ENCODE measurements around the gene TATDN2. TPM values are rescaled to one million over a fixed set of nuclear protein-coding genes. Genes with fewer than 3 reads are reported as not detected.
"Not testable (repeated sequence)": the region's sequence is repeated elsewhere in the genome, so short reads cannot be mapped to it uniquely, and the experiment has no call there.

TATDN2 gene
- total RNA-seq, 5 donors from 2014 or later (not counting 1 experiment from before 2014, with no cell fraction given), result 58.9 to 82.3 (median 79.9) TPM

- Mint-ChIP-seq H3K9me3 (no peaks in the 10 kb centered on the region), H3K27ac (peak overlapping the region; percentile 94 to 97), H3K4me3 (peak overlapping the region in 1 of 3 donors; percentile 81), H3K27me3 (no peaks in the 10 kb centered on the region), H3K36me3 (peaks cover 54% of the 10 kb centered on the region), H3K4me1 (peaks cover 77 to 80% (median 78%) of the 10 kb centered on the region in 3 donors)
- no peaks in the 10 kb centered on the region for H3K9me3 ChIP-seq
- peaks cover 0 to 44% of the 10 kb centered on the region in 2 donors for H3K36me3 ChIP-seq (ENCODE audit: control insufficient read depth in 2 of 2, extremely low read depth in 1 of 2, insufficient read depth in 1 of 2, low read length in 1 of 2)
- no peak for DNase-seq
- WGBS (ENCODE audit: insufficient coverage), result 100% methylated on average over 1 of the region's 4 CpGs
- peak overlapping the region; percentile 27 for H3K27ac ChIP-seq (ENCODE audit: low read length)
- no peaks in the 10 kb centered on the region for H3K27me3 ChIP-seq (replicated peaks in 1 of 2; ENCODE audit: control insufficient read depth in 2 of 2, extremely low read depth in 1 of 2, insufficient read depth in 2 of 2, low read length in 1 of 2)
- POLR2A ChIA-PET, result interaction anchor here (0.6 to 0.7 kb wide), 5 partner anchors 71 to 1906 kb away, joined by 5 to 13 read pairs (median 7); no protein-coding TSS in a partner anchor
- CTCF ChIA-PET, result interaction anchor here (0.5 to 1.5 kb wide), 5 partner anchors 20 to 236 kb away, joined by 3 to 5 read pairs (median 3); partner anchors contain the start of gene FANCD2 (in 1 of the 2)
- ATAC-seq (replicated peaks in 1 of 4), result no peak
- no peak overlapping the region for H3K4me3 ChIP-seq (ENCODE audit: control insufficient read depth in 1 of 2, extremely low read depth in 1 of 2, low read length in 1 of 2)
- peaks cover 20 to 57% of the 10 kb centered on the region in 2 experiments for H3K4me1 ChIP-seq (ENCODE audit: control insufficient read depth in 1 of 2, extremely low read depth in 1 of 2, insufficient read depth in 2 of 2, low read length in 2 of 2)
These were observed 13.8 kb downstream of the TATDN2 start for GRCh38 chr3:10262027-10262426.

GRCh38 chr3:10263646-10264363 is 15.5 kb downstream of the TATDN2 start:
- Mint-ChIP-seq H3K36me3 (peaks cover 68% of the 10 kb centered on the region), H3K27me3 (no peaks in the 10 kb centered on the region), H3K4me1 (peaks cover 86 to 90% (median 87%) of the 10 kb centered on the region in 3 donors), H3K4me3 (peak overlapping the region; percentile 64 to 81 (median 78)), H3K27ac (peak overlapping the region; percentile 94 to 97), H3K9me3 (no peaks in the 10 kb centered on the region)
- Histone ChIP-seq H3K9me3 (no peaks in the 10 kb centered on the region), H3K4me1 (ENCODE audit: control insufficient read depth in 1 of 2, extremely low read depth in 1 of 2, insufficient read depth in 2 of 2, low read length in 2 of 2) (peaks cover 28 to 57% of the 10 kb centered on the region in 2 experiments), H3K4me3 (ENCODE audit: control insufficient read depth in 1 of 2, extremely low read depth in 1 of 2, low read length in 1 of 2) (peak overlapping the region; percentile 11 to 23), H3K36me3 (ENCODE audit: control insufficient read depth in 2 of 2, extremely low read depth in 1 of 2, insufficient read depth in 1 of 2, low read length in 1 of 2) (peaks cover 0 to 53% of the 10 kb centered on the region in 2 donors), H3K27me3 (replicated peaks in 1 of 2; ENCODE audit: control insufficient read depth in 2 of 2, extremely low read depth in 1 of 2, insufficient read depth in 2 of 2, low read length in 1 of 2) (no peaks in the 10 kb centered on the region), H3K27ac (ENCODE audit: low read length) (peak overlapping the region; percentile 40)
- ATAC-seq (replicated peaks in 1 of 4) (peak; percentile 95 to 97 (median 96)), DNase-seq (peak; percentile 32 to 79 (median 64))
- CTCF ChIA-PET, result interaction anchor here (0.5 to 2.3 kb wide), 22 partner anchors 8 to 721 kb away, joined by 3 to 20 read pairs (median 4); partner anchors contain the start of genes ARPC4 (in 1 of the 2), BRK1 (in 1 of the 2), IRAK2 (in 1 of the 2) and RPUSD3 (in 1 of the 2)
- WGBS (ENCODE audit: insufficient coverage), result 38% methylated on average over 3 of the region's 12 CpGs
- POLR2A ChIA-PET, result interaction anchor here (0.5 to 0.7 kb wide), 9 partner anchors 13 to 298 kb away, joined by 3 to 9 read pairs (median 4); no protein-coding TSS in a partner anchor

- Mint-ChIP-seq H3K36me3 (peaks cover 57% of the 10 kb centered on the region), H3K9me3 (no peaks in the 10 kb centered on the region), H3K4me1 (peaks cover 81 to 85% (median 84%) of the 10 kb centered on the region in 3 donors), H3K4me3 (peak overlapping the region; percentile 17 to 42 (median 29)), H3K27me3 (no peaks in the 10 kb centered on the region), H3K27ac (peak overlapping the region; percentile 67 to 77)
- no CpG with 5 or more reads among the region's 2 CpGs for WGBS (ENCODE audit: insufficient coverage)
- Histone ChIP-seq H3K4me3 (ENCODE audit: control insufficient read depth in 1 of 2, extremely low read depth in 1 of 2, low read length in 1 of 2) (no peak overlapping the region), H3K27ac (ENCODE audit: low read length) (no peak overlapping the region), H3K9me3 (no peaks in the 10 kb centered on the region), H3K27me3 (replicated peaks in 1 of 2; ENCODE audit: control insufficient read depth in 2 of 2, extremely low read depth in 1 of 2, insufficient read depth in 2 of 2, low read length in 1 of 2) (no peaks in the 10 kb centered on the region), H3K36me3 (ENCODE audit: control insufficient read depth in 2 of 2, extremely low read depth in 1 of 2, insufficient read depth in 1 of 2, low read length in 1 of 2) (peaks cover 0 to 56% of the 10 kb centered on the region in 2 donors), H3K4me1 (ENCODE audit: control insufficient read depth in 1 of 2, extremely low read depth in 1 of 2, insufficient read depth in 2 of 2, low read length in 2 of 2) (peaks cover 28 to 57% of the 10 kb centered on the region in 2 experiments)
- ChIA-PET POLR2A (interaction anchor here in 1 of 2 donors (0.6 to 0.7 kb wide), 2 partner anchors 15 to 22 kb away, joined by 5 to 9 read pairs; no protein-coding TSS in a partner anchor), CTCF (interaction anchor here in 1 of 2 donors (0.7 kb wide), 1 partner anchor 66 kb away, joined by 8 read pairs; no protein-coding TSS in a partner anchor)
- no peak for ATAC-seq (replicated peaks in 1 of 4)
- DNase-seq, result no peak
These were observed 17.6 kb downstream of the TATDN2 start for GRCh38 chr3:10265833-10266232.

- POLR2A ChIA-PET; H3K4me3 ChIP-seq (ENCODE audit: control insufficient read depth in 1 of 2, extremely low read depth in 1 of 2, low read length in 1 of 2); H3K27me3 Mint-ChIP-seq; H3K9me3 ChIP-seq; CTCF ChIA-PET; ATAC-seq (replicated peaks in 1 of 4); DNase-seq; H3K27me3 ChIP-seq (replicated peaks in 1 of 2; ENCODE audit: control insufficient read depth in 2 of 2, extremely low read depth in 1 of 2, insufficient read depth in 2 of 2, low read length in 1 of 2); H3K9me3 Mint-ChIP-seq; H3K27ac ChIP-seq (ENCODE audit: low read length): not testable (repeated sequence)
- Histone ChIP-seq H3K36me3 (ENCODE audit: control insufficient read depth in 2 of 2, extremely low read depth in 1 of 2, insufficient read depth in 1 of 2, low read length in 1 of 2) (peaks cover 0 to 61% of the 10 kb centered on the region in 2 donors), H3K4me1 (ENCODE audit: control insufficient read depth in 1 of 2, extremely low read depth in 1 of 2, insufficient read depth in 2 of 2, low read length in 2 of 2) (peaks cover 28 to 58% of the 10 kb centered on the region in 2 experiments)
- WGBS (ENCODE audit: insufficient coverage), result 83% methylated on average over 1 of the region's 7 CpGs
- H3K4me3 Mint-ChIP-seq, result peak overlapping the region in 1 of 3 donors; percentile 31
- H3K27ac Mint-ChIP-seq, result peak overlapping the region in 1 of 2 donors; percentile 15
- H3K4me1 Mint-ChIP-seq, result peaks cover 75 to 82% (median 80%) of the 10 kb centered on the region in 3 donors
- H3K36me3 Mint-ChIP-seq, result peaks cover 56% of the 10 kb centered on the region
These were observed 18.7 kb downstream of the TATDN2 start for GRCh38 chr3:10266936-10267335.

GRCh38 chr3:10268116-10268515 is 19.9 kb downstream of the TATDN2 start:
- Histone ChIP-seq H3K4me3 (ENCODE audit: control insufficient read depth in 1 of 2, extremely low read depth in 1 of 2, low read length in 1 of 2) (no peak overlapping the region), H3K27me3 (replicated peaks in 1 of 2; ENCODE audit: control insufficient read depth in 2 of 2, extremely low read depth in 1 of 2, insufficient read depth in 2 of 2, low read length in 1 of 2) (no peaks in the 10 kb centered on the region), H3K27ac (ENCODE audit: low read length) (no peak overlapping the region), H3K4me1 (ENCODE audit: control insufficient read depth in 1 of 2, extremely low read depth in 1 of 2, insufficient read depth in 2 of 2, low read length in 2 of 2) (peaks cover 32 to 59% of the 10 kb centered on the region in 2 experiments), H3K36me3 (ENCODE audit: control insufficient read depth in 2 of 2, extremely low read depth in 1 of 2, insufficient read depth in 1 of 2, low read length in 1 of 2) (peaks cover 0 to 62% of the 10 kb centered on the region in 2 donors), H3K9me3 (no peaks in the 10 kb centered on the region)
- ChIA-PET POLR2A (interaction anchor here in 1 of 2 donors (0.6 kb wide), 1 partner anchor 82 kb away, joined by 4 read pairs; no protein-coding TSS in a partner anchor), CTCF (no interaction called here)
- Mint-ChIP-seq H3K9me3 (no peaks in the 10 kb centered on the region), H3K27me3 (no peaks in the 10 kb centered on the region), H3K27ac (no peak overlapping the region), H3K4me3 (no peak overlapping the region), H3K36me3 (peaks cover 54% of the 10 kb centered on the region), H3K4me1 (peaks cover 73 to 80% (median 78%) of the 10 kb centered on the region in 3 donors)
- no peak for ATAC-seq (replicated peaks in 1 of 4)
- DNase-seq, result no peak

- Histone ChIP-seq H3K36me3 (ENCODE audit: control insufficient read depth in 2 of 2, extremely low read depth in 1 of 2, insufficient read depth in 1 of 2, low read length in 1 of 2) (peaks cover 0 to 69% of the 10 kb centered on the region in 2 donors), H3K4me3 (ENCODE audit: control insufficient read depth in 1 of 2, extremely low read depth in 1 of 2, low read length in 1 of 2) (no peak overlapping the region), H3K27ac (ENCODE audit: low read length) (no peak overlapping the region), H3K9me3 (no peaks in the 10 kb centered on the region), H3K4me1 (ENCODE audit: control insufficient read depth in 1 of 2, extremely low read depth in 1 of 2, insufficient read depth in 2 of 2, low read length in 2 of 2) (peaks cover 34 to 62% of the 10 kb centered on the region in 2 experiments), H3K27me3 (replicated peaks in 1 of 2; ENCODE audit: control insufficient read depth in 2 of 2, extremely low read depth in 1 of 2, insufficient read depth in 2 of 2, low read length in 1 of 2) (no peaks in the 10 kb centered on the region)
- peaks cover 73 to 80% (median 76%) of the 10 kb centered on the region in 3 donors for H3K4me1 Mint-ChIP-seq
- no peaks in the 10 kb centered on the region for H3K27me3 Mint-ChIP-seq
- H3K9me3 Mint-ChIP-seq, result no peaks in the 10 kb centered on the region
- H3K4me3 Mint-ChIP-seq, result no peak overlapping the region
- ChIA-PET POLR2A (interaction anchor here in 1 of 2 donors (0.6 kb wide), 1 partner anchor 1483 kb away, joined by 3 read pairs; no protein-coding TSS in a partner anchor), CTCF (interaction anchor here in 1 of 2 donors (0.6 kb wide), 1 partner anchor 125 kb away, joined by 3 read pairs; no protein-coding TSS in a partner anchor)
- DNase-seq, result no peak
- WGBS (ENCODE audit: insufficient coverage), result 100% methylated on average over 4 of the region's 5 CpGs
- ATAC-seq (replicated peaks in 1 of 4), result no peak
- peaks cover 53% of the 10 kb centered on the region for H3K36me3 Mint-ChIP-seq
- H3K27ac Mint-ChIP-seq, result peak overlapping the region; percentile 25 to 55
These were observed 20.7 kb downstream of the TATDN2 start for GRCh38 chr3:10268930-10269329.

Measured in T-cell (primary cell).